Mesothelial cell of epicardium (in vitro differentiated cells): ENCODE data around the gene PTPRR. TPM values are rescaled to one million over a fixed set of nuclear protein-coding genes. Genes with fewer than 3 reads are reported as not detected.

Experiments
- DNase-seq, 2 experiments: peaks; one replicate each; pipeline ENCODE4 v3.0.0; 2021; ENCODE audit warnings: low spot score in 2 of 2; ENCODE audit not compliant: unreplicated experiment in 2 of 2
- H3K27ac Mint-ChIP-seq: 2 replicates; pipeline ENCODE4 v1.8.0; 2021; ENCODE audit warnings: mixed read lengths
- H3K27me3 Mint-ChIP-seq: 2 replicates; pipeline ENCODE4 v1.8.0; 2021; ENCODE audit warnings: low read depth, mixed read lengths
- H3K36me3 Mint-ChIP-seq: 2 replicates; pipeline ENCODE4 v1.8.0; 2021; ENCODE audit warnings: mixed read lengths
- H3K4me1 Mint-ChIP-seq: 2 replicates; pipeline ENCODE4 v1.8.0; 2021; ENCODE audit warnings: mixed read lengths
- H3K4me3 Mint-ChIP-seq: 2 replicates; pipeline ENCODE4 v1.8.0; 2021; ENCODE audit warnings: mild to moderate bottlenecking, moderate library complexity, mixed read lengths
- H3K9me3 Mint-ChIP-seq: 2 replicates; pipeline ENCODE4 v1.8.0; 2021; ENCODE audit warnings: mixed read lengths
- total RNA-seq: library from RNA; stranded (reverse); gene quantifications from 3 replicates; pipeline ENCODE4 v1.2.1, GENCODE V29; 2021
- TF ChIP-seq, protein P1 (sequence below): fragments of 200-600 bp; sonication (generic); IDR thresholded peaks from one replicate; pipeline ENCODE4 v1.5.0; 2021; ENCODE audit warnings: antibody characterized with exemption; ENCODE audit not compliant: unreplicated experiment

PTPRR gene
- total RNA-seq, 1 donor from 2014 or later, result 0.38 TPM

- Mint-ChIP-seq H3K27ac (no peak overlapping the region), H3K4me1 (peaks cover 8% of the 10 kb centered on the region), H3K4me3 (no peak overlapping the region), H3K36me3 (no peaks in the 10 kb centered on the region), H3K9me3 (no peaks in the 10 kb centered on the region), H3K27me3 (peaks cover 37% of the 10 kb centered on the region)
- TF ChIP-seq, protein P1, sequence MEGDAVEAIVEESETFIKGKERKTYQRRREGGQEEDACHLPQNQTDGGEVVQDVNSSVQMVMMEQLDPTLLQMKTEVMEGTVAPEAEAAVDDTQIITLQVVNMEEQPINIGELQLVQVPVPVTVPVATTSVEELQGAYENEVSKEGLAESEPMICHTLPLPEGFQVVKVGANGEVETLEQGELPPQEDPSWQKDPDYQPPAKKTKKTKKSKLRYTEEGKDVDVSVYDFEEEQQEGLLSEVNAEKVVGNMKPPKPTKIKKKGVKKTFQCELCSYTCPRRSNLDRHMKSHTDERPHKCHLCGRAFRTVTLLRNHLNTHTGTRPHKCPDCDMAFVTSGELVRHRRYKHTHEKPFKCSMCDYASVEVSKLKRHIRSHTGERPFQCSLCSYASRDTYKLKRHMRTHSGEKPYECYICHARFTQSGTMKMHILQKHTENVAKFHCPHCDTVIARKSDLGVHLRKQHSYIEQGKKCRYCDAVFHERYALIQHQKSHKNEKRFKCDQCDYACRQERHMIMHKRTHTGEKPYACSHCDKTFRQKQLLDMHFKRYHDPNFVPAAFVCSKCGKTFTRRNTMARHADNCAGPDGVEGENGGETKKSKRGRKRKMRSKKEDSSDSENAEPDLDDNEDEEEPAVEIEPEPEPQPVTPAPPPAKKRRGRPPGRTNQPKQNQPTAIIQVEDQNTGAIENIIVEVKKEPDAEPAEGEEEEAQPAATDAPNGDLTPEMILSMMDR, result no peak
- no peak for DNase-seq
Measured at GRCh38 chr12:70748809-70749208, 171.7 kb downstream of the PTPRR start.

- peaks cover 36% of the 10 kb centered on the region for H3K27me3 Mint-ChIP-seq
- no peak overlapping the region for H3K27ac Mint-ChIP-seq
- H3K9me3 Mint-ChIP-seq, result no peaks in the 10 kb centered on the region
- H3K4me1 Mint-ChIP-seq, result peaks cover 2% of the 10 kb centered on the region
- H3K36me3 Mint-ChIP-seq, result no peaks in the 10 kb centered on the region
- no peak overlapping the region for H3K4me3 Mint-ChIP-seq
- TF ChIP-seq, protein P1, result no peak
- DNase-seq, result no peak
Measured at GRCh38 chr12:70747445-70748260, 172.9 kb downstream of the PTPRR start.

DNA sequence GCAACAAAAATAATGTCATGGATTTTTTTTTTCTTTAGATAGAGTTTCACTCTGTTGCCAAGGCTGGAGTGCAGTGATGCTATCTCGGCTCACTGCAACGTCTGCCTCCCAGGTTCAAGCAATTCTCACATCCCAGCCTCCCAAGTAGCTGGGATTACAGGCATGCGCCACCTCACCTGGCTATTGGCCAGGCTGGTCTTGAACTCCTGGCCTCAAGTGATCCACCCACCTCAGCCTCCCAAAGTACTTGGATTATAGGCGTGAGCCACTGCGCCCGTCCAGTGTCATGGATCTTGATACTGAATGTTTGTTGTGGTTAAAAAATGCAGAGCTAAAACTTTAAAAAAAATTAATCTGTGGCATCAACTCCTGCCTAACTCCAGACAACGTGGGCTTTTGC, 175.5 kb downstream of the PTPRR start:
- H3K27ac Mint-ChIP-seq, result no peak overlapping the region
- peaks cover 29% of the 10 kb centered on the region for H3K27me3 Mint-ChIP-seq
- no peaks in the 10 kb centered on the region for H3K4me1 Mint-ChIP-seq
- no peak for DNase-seq
- no peaks in the 10 kb centered on the region for H3K9me3 Mint-ChIP-seq
- no peaks in the 10 kb centered on the region for H3K36me3 Mint-ChIP-seq
- TF ChIP-seq, protein P1, result no peak
- no peak overlapping the region for H3K4me3 Mint-ChIP-seq

DNA sequence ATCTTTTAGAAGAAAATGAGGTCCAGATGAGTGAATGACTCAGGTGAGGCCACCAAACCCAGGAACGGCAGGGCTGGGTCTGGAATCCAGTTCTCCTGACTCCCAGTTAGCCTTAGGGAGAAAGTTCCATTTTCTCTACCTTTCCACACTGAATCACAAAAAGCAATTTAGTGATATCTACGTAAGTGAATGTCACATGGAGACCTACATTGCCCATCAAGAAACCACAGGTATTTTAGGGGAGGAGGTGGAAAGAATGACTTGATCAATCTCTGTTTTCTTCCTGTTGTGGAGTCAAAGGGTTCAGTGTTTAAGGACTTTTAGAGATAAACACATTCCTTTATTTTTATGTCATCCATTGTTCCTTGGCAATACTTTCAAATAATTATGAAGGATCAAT, 176.4 kb downstream of the PTPRR start:
- Mint-ChIP-seq H3K9me3 (no peaks in the 10 kb centered on the region), H3K4me3 (no peak overlapping the region), H3K27me3 (peaks cover 33% of the 10 kb centered on the region), H3K27ac (no peak overlapping the region), H3K36me3 (no peaks in the 10 kb centered on the region), H3K4me1 (no peaks in the 10 kb centered on the region)
- TF ChIP-seq, protein P1, result no peak
- DNase-seq, result no peak

- Mint-ChIP-seq H3K27me3 (peaks cover 24% of the 10 kb centered on the region), H3K9me3 (no peaks in the 10 kb centered on the region), H3K4me3 (no peak overlapping the region), H3K4me1 (no peaks in the 10 kb centered on the region), H3K27ac (no peak overlapping the region), H3K36me3 (no peaks in the 10 kb centered on the region)
- no peak for DNase-seq
- TF ChIP-seq, protein P1, result no peak
Measured at GRCh38 chr12:70741256-70741655, 179.3 kb downstream of the PTPRR start.

DNA sequence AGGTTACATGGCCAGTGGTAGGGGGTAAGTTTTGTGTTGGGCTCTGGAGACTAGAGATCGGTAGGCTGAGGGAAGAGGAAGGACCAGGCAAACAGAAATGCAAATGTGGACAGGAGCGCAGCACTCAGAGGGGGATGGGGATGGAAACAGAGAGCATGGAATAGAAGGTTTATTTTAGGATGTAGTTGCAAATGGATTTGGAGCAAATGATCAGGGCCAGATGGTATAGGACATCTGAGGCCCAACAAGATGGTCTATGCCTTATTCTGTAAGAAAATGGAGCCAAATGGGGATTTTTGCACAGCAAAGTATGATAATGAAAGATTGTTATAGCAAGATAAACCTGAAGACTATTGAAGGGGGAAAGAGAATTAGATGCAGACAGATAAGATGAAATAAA, 180.8 kb downstream of the PTPRR start:
- DNase-seq, result no peak
- Mint-ChIP-seq H3K27me3 (peaks cover 24% of the 10 kb centered on the region), H3K4me3 (no peak overlapping the region), H3K36me3 (no peaks in the 10 kb centered on the region), H3K27ac (no peak overlapping the region), H3K9me3 (peaks cover 8% of the 10 kb centered on the region), H3K4me1 (no peaks in the 10 kb centered on the region)
- TF ChIP-seq, protein P1, result no peak
